Neuron (in vitro differentiated cells): Measurements from ENCODE around the gene PEMT.

ENCODE experiments used
- H2AFZ ChIP-seq: one replicate; pipeline ENCODE4 v1.6.1; 2013; ENCODE audit warnings: low read depth, mild to moderate bottlenecking, inconsistent platforms, low read length, moderate library complexity
- H3K27me3 ChIP-seq: one replicate; pipeline ENCODE4 v1.6.1; 2013; ENCODE audit warnings: low read length; ENCODE audit not compliant: insufficient read depth
- H3K36me3 ChIP-seq: one replicate; pipeline ENCODE4 v1.6.1; 2013; ENCODE audit warnings: low read length; ENCODE audit not compliant: insufficient read depth
- H3K4me1 ChIP-seq: one replicate; pipeline ENCODE4 v1.6.1; 2013; ENCODE audit warnings: low read length; ENCODE audit not compliant: insufficient read depth
- H3K4me3 ChIP-seq: 2 replicates; pipeline ENCODE4 v1.5.1; 2013; ENCODE audit warnings: mild to moderate bottlenecking, low read length, moderate library complexity
- H3K9me3 ChIP-seq: one replicate; pipeline ENCODE4 v1.6.1; 2013; ENCODE audit warnings: low read length

PEMT gene

GRCh38 chr17:17525311-17525710 is 66.2 kb downstream of the PEMT start:
- Histone ChIP-seq H3K9me3 (peaks cover 4% of the 10 kb centered on the region), H2AFZ (no peak overlapping the region), H3K27me3 (no peaks in the 10 kb centered on the region), H3K4me3 (no peak overlapping the region), H3K36me3 (no peaks in the 10 kb centered on the region), H3K4me1 (no peaks in the 10 kb centered on the region)

- peaks cover 4% of the 10 kb centered on the region for H3K9me3 ChIP-seq
- no peak overlapping the region for H2AFZ ChIP-seq
- no peaks in the 10 kb centered on the region for H3K36me3 ChIP-seq
- no peak overlapping the region for H3K4me3 ChIP-seq
- peaks cover 3% of the 10 kb centered on the region for H3K4me1 ChIP-seq
- H3K27me3 ChIP-seq = no peaks in the 10 kb centered on the region
These were observed 67.6 kb downstream of the PEMT start for GRCh38 chr17:17523731-17524490.

GRCh38 chr17:17523001-17523730 is 68.3 kb downstream of the PEMT start:
- Histone ChIP-seq H3K4me1 (peaks cover 3% of the 10 kb centered on the region), H3K9me3 (peaks cover 4% of the 10 kb centered on the region), H3K4me3 (no peak overlapping the region), H3K27me3 (no peaks in the 10 kb centered on the region), H2AFZ (no peak overlapping the region), H3K36me3 (no peaks in the 10 kb centered on the region)

GRCh38 chr17:17520599-17521232 is 70.8 kb downstream of the PEMT start:
- Histone ChIP-seq H3K9me3 (peaks cover 4% of the 10 kb centered on the region), H3K4me3 (no peak overlapping the region), H3K36me3 (no peaks in the 10 kb centered on the region), H3K27me3 (no peaks in the 10 kb centered on the region), H2AFZ (no peak overlapping the region), H3K4me1 (peaks cover 9% of the 10 kb centered on the region)

GRCh38 chr17:17519886-17520285 is 71.6 kb downstream of the PEMT start:
- H3K4me3 ChIP-seq = no peak overlapping the region
- H2AFZ ChIP-seq = no peak overlapping the region
- H3K9me3 ChIP-seq = no peaks in the 10 kb centered on the region
- H3K36me3 ChIP-seq = no peaks in the 10 kb centered on the region
- H3K4me1 ChIP-seq = peaks cover 17% of the 10 kb centered on the region
- no peaks in the 10 kb centered on the region for H3K27me3 ChIP-seq

GRCh38 chr17:17518951-17519350 is 72.6 kb downstream of the PEMT start:
- H3K4me1 ChIP-seq = peaks cover 19% of the 10 kb centered on the region
- H3K36me3 ChIP-seq = no peaks in the 10 kb centered on the region
- no peaks in the 10 kb centered on the region for H3K27me3 ChIP-seq
- no peak overlapping the region for H2AFZ ChIP-seq
- no peak overlapping the region for H3K4me3 ChIP-seq
- H3K9me3 ChIP-seq = no peaks in the 10 kb centered on the region

- no peak overlapping the region for H3K4me3 ChIP-seq
- no peak overlapping the region for H2AFZ ChIP-seq
- H3K27me3 ChIP-seq = no peaks in the 10 kb centered on the region
- H3K9me3 ChIP-seq = no peaks in the 10 kb centered on the region
- H3K36me3 ChIP-seq = no peaks in the 10 kb centered on the region
- peaks cover 19% of the 10 kb centered on the region for H3K4me1 ChIP-seq
These were observed 73.5 kb downstream of the PEMT start for GRCh38 chr17:17518014-17518413.

- Histone ChIP-seq H2AFZ (no peak overlapping the region), H3K36me3 (no peaks in the 10 kb centered on the region), H3K4me1 (peaks cover 19% of the 10 kb centered on the region), H3K4me3 (no peak overlapping the region), H3K27me3 (no peaks in the 10 kb centered on the region), H3K9me3 (no peaks in the 10 kb centered on the region)
These were observed 74.4 kb downstream of the PEMT start for GRCh38 chr17:17516941-17517720.

GRCh38 chr17:17515934-17516930 is 75.3 kb downstream of the PEMT start:
- peaks cover 19% of the 10 kb centered on the region for H3K4me1 ChIP-seq
- H3K36me3 ChIP-seq = no peaks in the 10 kb centered on the region
- no peak overlapping the region for H2AFZ ChIP-seq
- H3K4me3 ChIP-seq = no peak overlapping the region
- H3K9me3 ChIP-seq = no peaks in the 10 kb centered on the region
- H3K27me3 ChIP-seq = no peaks in the 10 kb centered on the region

GRCh38 chr17:17514993-17515933 is 76.2 kb downstream of the PEMT start:
- H3K36me3 ChIP-seq = no peaks in the 10 kb centered on the region
- no peaks in the 10 kb centered on the region for H3K9me3 ChIP-seq
- no peaks in the 10 kb centered on the region for H3K27me3 ChIP-seq
- H3K4me3 ChIP-seq = no peak overlapping the region
- peaks cover 19% of the 10 kb centered on the region for H3K4me1 ChIP-seq
- H2AFZ ChIP-seq = no peak overlapping the region

- H3K4me1 ChIP-seq = peaks cover 16% of the 10 kb centered on the region
- no peak overlapping the region for H2AFZ ChIP-seq
- H3K27me3 ChIP-seq = no peaks in the 10 kb centered on the region
- no peaks in the 10 kb centered on the region for H3K9me3 ChIP-seq
- H3K36me3 ChIP-seq = no peaks in the 10 kb centered on the region
- no peak overlapping the region for H3K4me3 ChIP-seq
These were observed 77.0 kb downstream of the PEMT start for GRCh38 chr17:17514361-17514992.
